ENCODE results near the gene ZC3H10. TPM values are rescaled to one million over a fixed set of nuclear protein-coding genes. Genes with fewer than 3 reads are reported as not detected.

ZC3H10 gene
- total and polyA plus RNA-seq, 2 experiments from 2014 or later, result 2.7 to 5.4 TPM

- Mint-ChIP-seq H3K27ac (no peak overlapping the region), H3K9me3 (no peaks in the 10 kb centered on the region), H3K4me1 (no peaks in the 10 kb centered on the region), H3K36me3 (ENCODE audit: low read depth) (peaks cover 65% of the 10 kb centered on the region), H3K27me3 (ENCODE audit: insufficient read depth, low read depth, poor library complexity) (peaks cover 4% of the 10 kb centered on the region), H3K4me3 (no peak overlapping the region)
- H3K4me1 ChIP-seq (ENCODE audit: insufficient read depth), result no peaks in the 10 kb centered on the region
- H3K27me3 ChIP-seq (ENCODE audit: insufficient read depth), result no peaks in the 10 kb centered on the region
- H2AFZ ChIP-seq, result no peak overlapping the region
- peaks cover 6% of the 10 kb centered on the region; the same call in 1 of the 2 replicates for H3F3A ChIP-seq (replicated peaks; ENCODE audit: low read depth)
- ATAC-seq, result no peak
- H4K20me1 ChIP-seq (replicated peaks; ENCODE audit: insufficient read depth), result no peaks in the 10 kb centered on the region; the same call in 1 of the 2 replicates
- H3K4me3 ChIP-seq, result no peak overlapping the region
- no peaks in the 10 kb centered on the region for H3K9me2 ChIP-seq (ENCODE audit: insufficient read depth)
- H3K79me2 ChIP-seq (replicated peaks; ENCODE audit: insufficient read depth), result no peaks in the 10 kb centered on the region
- peaks cover 50% of the 10 kb centered on the region for H3K36me3 ChIP-seq (ENCODE audit: insufficient read depth)
- no peak overlapping the region for H3K4me2 ChIP-seq
- no peak for DNase-seq (ENCODE audit: low spot score)
- H3K27ac ChIP-seq (ENCODE audit: low read depth), result no peak overlapping the region
- TF ChIP-seq EZH2 (IDR thresholded peaks at IDR 0.05; ENCODE audit: low read depth, unreplicated experiment), result no peak
- no peak for TF ChIP-seq REST (IDR thresholded peaks at IDR 0.05; ENCODE audit: unreplicated experiment)
- TF ChIP-seq ZNF462 (CRISPR knock-in tag; IDR thresholded peaks at IDR 0.05), result no peak
- no peak for TF ChIP-seq ETS1 (IDR thresholded peaks at IDR 0.05)
- no peak for TF ChIP-seq POLR2AphosphoS5 (IDR thresholded peaks at IDR 0.05; ENCODE audit: low read depth)
- no peak for TF ChIP-seq ZNF331 (CRISPR knock-in tag; IDR thresholded peaks at IDR 0.05; ENCODE audit: low read depth)
- TF ChIP-seq STAT1 (IDR thresholded peaks at IDR 0.05; ENCODE audit: unreplicated experiment), result no peak
- no peak for TF ChIP-seq CTCF (conservative IDR thresholded peaks at IDR 0.05; ENCODE audit: low read depth in 2 of 2)
- no peak for TF ChIP-seq ZNF114 (CRISPR knock-in tag; IDR thresholded peaks at IDR 0.05)
- TF ChIP-seq CREB1 (CRISPR knock-in tag; IDR thresholded peaks at IDR 0.05; ENCODE audit: low read depth), result no peak
- TF ChIP-seq EZH2phosphoT487 (IDR thresholded peaks at IDR 0.05; ENCODE audit: unreplicated experiment), result no peak
- TF ChIP-seq JUNB (IDR thresholded peaks at IDR 0.05; ENCODE audit: unreplicated experiment), result no peak
- TF ChIP-seq NANOG (IDR thresholded peaks at IDR 0.05; ENCODE audit: borderline replicate concordance), result no peak
These were observed 25.8 kb downstream of the ZC3H10 start for GRCh38 chr12:56143870-56144269.
